IPS-20b (cell line): ENCODE measurements around the gene WBP2.

Experiments
- H3K27ac ChIP-seq: one replicate; pipeline ENCODE4 v1.5.1; 2013; ENCODE audit warnings: low read length
- H3K27me3 ChIP-seq: 2 replicates; pipeline ENCODE4 v1.6.1; 2013; ENCODE audit warnings: mild to moderate bottlenecking, low read length, inconsistent platforms; ENCODE audit not compliant: insufficient read depth
- H3K36me3 ChIP-seq: 2 replicates; pipeline ENCODE4 v1.6.1; 2013; ENCODE audit warnings: low read depth, mild to moderate bottlenecking, inconsistent platforms, low read length, moderate library complexity; ENCODE audit not compliant: insufficient read depth
- H3K4me1 ChIP-seq: 2 replicates; pipeline ENCODE4 v1.6.1; 2013; ENCODE audit warnings: mild to moderate bottlenecking, control low read depth, inconsistent platforms, low read length, moderate library complexity; ENCODE audit not compliant: insufficient read depth
- H3K4me3 ChIP-seq: 2 replicates; pipeline ENCODE4 v1.5.1; 2013; ENCODE audit warnings: mild to moderate bottlenecking, low read length, inconsistent platforms
- H3K9ac ChIP-seq: 2 replicates; pipeline ENCODE4 v1.6.1; 2013; ENCODE audit warnings: low read depth, mild to moderate bottlenecking, inconsistent platforms, low read length, moderate library complexity
- H3K9me3 ChIP-seq: 2 replicates; pipeline ENCODE4 v1.6.1; 2013; ENCODE audit warnings: mild to moderate bottlenecking, low read depth, low read length, inconsistent platforms; ENCODE audit not compliant: insufficient read depth

The WBP2 gene

GRCh38 chr17:75822119-75822799 is 32.9 kb downstream of the WBP2 start:
- Histone ChIP-seq H3K4me3 (no peak overlapping the region), H3K4me1 (no peaks in the 10 kb centered on the region), H3K27me3 (no peaks in the 10 kb centered on the region), H3K9ac (no peak overlapping the region), H3K27ac (no peak overlapping the region), H3K36me3 (peaks cover 71% of the 10 kb centered on the region), H3K9me3 (no peaks in the 10 kb centered on the region)

GRCh38 chr17:75821552-75821951 is 33.6 kb downstream of the WBP2 start:
- Histone ChIP-seq H3K4me1 (no peaks in the 10 kb centered on the region), H3K27ac (no peak overlapping the region), H3K36me3 (peaks cover 79% of the 10 kb centered on the region), H3K9ac (no peak overlapping the region), H3K4me3 (no peak overlapping the region), H3K9me3 (no peaks in the 10 kb centered on the region), H3K27me3 (no peaks in the 10 kb centered on the region)

GRCh38 chr17:75820094-75821080 is 34.7 kb downstream of the WBP2 start:
- Histone ChIP-seq H3K9me3 (no peaks in the 10 kb centered on the region), H3K9ac (no peak overlapping the region), H3K4me3 (no peak overlapping the region), H3K4me1 (no peaks in the 10 kb centered on the region), H3K27ac (no peak overlapping the region), H3K27me3 (no peaks in the 10 kb centered on the region), H3K36me3 (peaks cover 88% of the 10 kb centered on the region)

GRCh38 chr17:75819678-75820077 is 35.5 kb downstream of the WBP2 start:
- Histone ChIP-seq H3K9ac (no peak overlapping the region), H3K4me3 (no peak overlapping the region), H3K4me1 (no peaks in the 10 kb centered on the region), H3K27me3 (no peaks in the 10 kb centered on the region), H3K27ac (no peak overlapping the region), H3K9me3 (no peaks in the 10 kb centered on the region), H3K36me3 (peaks cover 93% of the 10 kb centered on the region)

- Histone ChIP-seq H3K36me3 (peaks cover 94% of the 10 kb centered on the region), H3K9ac (no peak overlapping the region)
These were observed 36.0 kb downstream of the WBP2 start for GRCh38 chr17:75819116-75819515.

GRCh38 chr17:75818326-75818885 is 36.7 kb downstream of the WBP2 start:
- H3K36me3 ChIP-seq, result peaks cover 94% of the 10 kb centered on the region
- H3K4me3 ChIP-seq, result no peak overlapping the region
- H3K4me1 ChIP-seq, result no peaks in the 10 kb centered on the region
- no peaks in the 10 kb centered on the region for H3K27me3 ChIP-seq
- no peak overlapping the region for H3K27ac ChIP-seq
- H3K9me3 ChIP-seq, result no peaks in the 10 kb centered on the region
- no peak overlapping the region for H3K9ac ChIP-seq

More at GRCh38 chr17:75819116-75819515, 36.0 kb downstream of the WBP2 start:
- no peak overlapping the region for H3K27ac ChIP-seq
- no peaks in the 10 kb centered on the region for H3K27me3 ChIP-seq
- no peaks in the 10 kb centered on the region for H3K4me1 ChIP-seq
- H3K9me3 ChIP-seq, result no peaks in the 10 kb centered on the region
- H3K4me3 ChIP-seq, result no peak overlapping the region

- H3K36me3 ChIP-seq, result peaks cover 96% of the 10 kb centered on the region
- no peaks in the 10 kb centered on the region for H3K4me1 ChIP-seq
- H3K27ac ChIP-seq, result no peak overlapping the region
- no peak overlapping the region for H3K9ac ChIP-seq
- no peaks in the 10 kb centered on the region for H3K27me3 ChIP-seq
- no peak overlapping the region for H3K4me3 ChIP-seq
- no peaks in the 10 kb centered on the region for H3K9me3 ChIP-seq
These were observed 37.6 kb downstream of the WBP2 start for GRCh38 chr17:75817571-75817970.

GRCh38 chr17:75816693-75817092 is 38.4 kb downstream of the WBP2 start:
- peaks cover 98% of the 10 kb centered on the region for H3K36me3 ChIP-seq
- no peak overlapping the region for H3K9ac ChIP-seq
- no peak overlapping the region for H3K27ac ChIP-seq
- no peaks in the 10 kb centered on the region for H3K9me3 ChIP-seq
- H3K4me3 ChIP-seq, result no peak overlapping the region
- H3K4me1 ChIP-seq, result no peaks in the 10 kb centered on the region
- no peaks in the 10 kb centered on the region for H3K27me3 ChIP-seq

GRCh38 chr17:75815399-75815798 is 39.7 kb downstream of the WBP2 start:
- Histone ChIP-seq H3K4me1 (no peaks in the 10 kb centered on the region), H3K4me3 (no peak overlapping the region), H3K27me3 (no peaks in the 10 kb centered on the region), H3K9ac (no peak overlapping the region), H3K36me3 (peaks cover 92% of the 10 kb centered on the region), H3K27ac (no peak overlapping the region), H3K9me3 (no peaks in the 10 kb centered on the region)

- no peaks in the 10 kb centered on the region for H3K4me1 ChIP-seq
- H3K9me3 ChIP-seq, result no peaks in the 10 kb centered on the region
- no peak overlapping the region for H3K27ac ChIP-seq
- H3K9ac ChIP-seq, result no peak overlapping the region
- H3K36me3 ChIP-seq, result peaks cover 91% of the 10 kb centered on the region
- H3K27me3 ChIP-seq, result no peaks in the 10 kb centered on the region
- no peak overlapping the region for H3K4me3 ChIP-seq
These were observed 40.2 kb downstream of the WBP2 start for GRCh38 chr17:75814900-75815373.

GRCh38 chr17:75814021-75814395 is 41.1 kb downstream of the WBP2 start:
- H3K9ac ChIP-seq, result no peak overlapping the region
- no peak overlapping the region for H3K27ac ChIP-seq
- peaks cover 87% of the 10 kb centered on the region for H3K36me3 ChIP-seq
- no peaks in the 10 kb centered on the region for H3K27me3 ChIP-seq
- no peaks in the 10 kb centered on the region for H3K4me1 ChIP-seq
- H3K4me3 ChIP-seq, result no peak overlapping the region
- no peaks in the 10 kb centered on the region for H3K9me3 ChIP-seq
